ENCODE results near the gene C1QC. TPM values are rescaled to one million over a fixed set of nuclear protein-coding genes. Genes with fewer than 3 reads are reported as not detected.

C1QC gene
- total and polyA plus RNA-seq, 2 donors (not counting 1 experiment from before 2014, with no cell fraction given), result not detected

DNA sequence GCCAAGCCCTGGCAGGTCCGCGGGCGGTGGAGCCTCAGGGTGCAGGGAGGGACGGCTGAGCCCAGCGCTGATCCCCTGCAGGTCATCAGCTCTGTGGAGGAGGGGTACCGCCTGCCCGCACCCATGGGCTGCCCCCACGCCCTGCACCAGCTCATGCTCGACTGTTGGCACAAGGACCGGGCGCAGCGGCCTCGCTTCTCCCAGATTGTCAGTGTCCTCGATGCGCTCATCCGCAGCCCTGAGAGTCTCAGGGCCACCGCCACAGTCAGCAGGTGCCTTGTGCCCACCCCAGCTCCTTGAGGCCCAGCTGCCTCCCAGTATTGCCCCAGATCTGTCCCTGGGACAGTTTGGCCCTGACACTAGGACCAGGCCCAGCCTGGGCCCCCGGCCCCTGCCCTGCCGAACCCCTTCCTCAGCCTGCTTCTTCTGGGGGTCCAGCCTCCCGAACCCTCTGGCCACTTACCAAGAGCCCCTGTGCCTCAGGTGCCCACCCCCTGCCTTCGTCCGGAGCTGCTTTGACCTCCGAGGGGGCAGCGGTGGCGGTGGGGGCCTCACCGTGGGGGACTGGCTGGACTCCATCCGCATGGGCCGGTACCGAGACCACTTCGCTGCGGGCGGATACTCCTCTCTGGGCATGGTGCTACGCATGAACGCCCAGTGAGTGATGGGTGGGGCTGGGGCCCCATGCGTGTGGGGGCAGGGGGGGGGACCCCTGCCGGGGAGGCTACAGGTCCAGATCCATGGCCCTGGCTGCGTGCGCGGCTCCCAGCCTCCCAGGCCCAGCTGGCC is 42.4 kb upstream of the C1QC start:
- Histone ChIP-seq H3K27ac (ENCODE audit: low read length in 2 of 2) (no peak overlapping the region), H2AFZ (ENCODE audit: insufficient read depth, low read depth, low read length, poor library complexity, severe bottlenecking) (no peak overlapping the region), H3K4me2 (replicated peaks; ENCODE audit: low read depth, low read length, poor library complexity, severe bottlenecking) (no peak overlapping the region), H3K36me3 (replicated peaks in 1 of 2; ENCODE audit: control extremely low read depth in 1 of 2, control insufficient read depth in 1 of 2, extremely low read depth in 1 of 2, insufficient read depth in 2 of 2, low read length in 1 of 2) (no peaks in the 10 kb centered on the region), H3K9me3 (ENCODE audit: control extremely low read depth in 1 of 3, control insufficient read depth in 2 of 3, insufficient read depth in 1 of 3, low read length in 2 of 3) (no peaks in the 10 kb centered on the region), H3K79me2 (ENCODE audit: control insufficient read depth, insufficient read depth, low read length) (no peaks in the 10 kb centered on the region), H3K27me3 (replicated peaks in 1 of 4; ENCODE audit: control extremely low read depth in 1 of 4, control insufficient read depth in 3 of 4, insufficient read depth in 4 of 4, low read length in 3 of 4) (peaks cover 0 to 2% (median 0%) of the 10 kb centered on the region in 4 experiments), H4K20me1 (ENCODE audit: control insufficient read depth, insufficient read depth, low read length, poor library complexity, severe bottlenecking) (no peaks in the 10 kb centered on the region), H3K4me1 (ENCODE audit: control insufficient read depth in 2 of 2, insufficient read depth in 2 of 2, low read length in 2 of 2) (no peaks in the 10 kb centered on the region), H3K4me3 (ENCODE audit: control extremely low read depth in 1 of 5, extremely low read depth in 1 of 5, insufficient read depth in 1 of 5, low read depth in 2 of 5, low read length in 4 of 5) (no peak overlapping the region), H3K9ac (ENCODE audit: low read length) (no peak overlapping the region)
- DNase-seq (no peak), ATAC-seq (ENCODE audit: low read depth) (no peak)
- H3K27ac Mint-ChIP-seq, result no peak overlapping the region
- no peaks in the 10 kb centered on the region for H3K9me3 Mint-ChIP-seq (ENCODE audit: insufficient read depth)
- 90% methylated on average over 39 of the region's 39 CpGs for WGBS (ENCODE audit: insufficient coverage)
- H3K4me1 Mint-ChIP-seq, result no peaks in the 10 kb centered on the region
- no peak overlapping the region for H3K4me3 Mint-ChIP-seq
- H3K27me3 Mint-ChIP-seq, result peaks cover 16% of the 10 kb centered on the region
- intact Hi-C loops (cut with micrococcal nuclease), result no loop called here
- ChIA-PET CTCF (no interaction called here), POLR2A (no interaction called here)
- TF ChIP-seq EZH2 (IDR thresholded peaks at IDR 0.05; ENCODE audit: borderline replicate concordance, insufficient read depth, low read depth, low read length, poor library complexity, severe bottlenecking), result no peak
- TF ChIP-seq, protein P1, sequence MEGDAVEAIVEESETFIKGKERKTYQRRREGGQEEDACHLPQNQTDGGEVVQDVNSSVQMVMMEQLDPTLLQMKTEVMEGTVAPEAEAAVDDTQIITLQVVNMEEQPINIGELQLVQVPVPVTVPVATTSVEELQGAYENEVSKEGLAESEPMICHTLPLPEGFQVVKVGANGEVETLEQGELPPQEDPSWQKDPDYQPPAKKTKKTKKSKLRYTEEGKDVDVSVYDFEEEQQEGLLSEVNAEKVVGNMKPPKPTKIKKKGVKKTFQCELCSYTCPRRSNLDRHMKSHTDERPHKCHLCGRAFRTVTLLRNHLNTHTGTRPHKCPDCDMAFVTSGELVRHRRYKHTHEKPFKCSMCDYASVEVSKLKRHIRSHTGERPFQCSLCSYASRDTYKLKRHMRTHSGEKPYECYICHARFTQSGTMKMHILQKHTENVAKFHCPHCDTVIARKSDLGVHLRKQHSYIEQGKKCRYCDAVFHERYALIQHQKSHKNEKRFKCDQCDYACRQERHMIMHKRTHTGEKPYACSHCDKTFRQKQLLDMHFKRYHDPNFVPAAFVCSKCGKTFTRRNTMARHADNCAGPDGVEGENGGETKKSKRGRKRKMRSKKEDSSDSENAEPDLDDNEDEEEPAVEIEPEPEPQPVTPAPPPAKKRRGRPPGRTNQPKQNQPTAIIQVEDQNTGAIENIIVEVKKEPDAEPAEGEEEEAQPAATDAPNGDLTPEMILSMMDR (IDR thresholded peaks at IDR 0.05), result no peak

DNA sequence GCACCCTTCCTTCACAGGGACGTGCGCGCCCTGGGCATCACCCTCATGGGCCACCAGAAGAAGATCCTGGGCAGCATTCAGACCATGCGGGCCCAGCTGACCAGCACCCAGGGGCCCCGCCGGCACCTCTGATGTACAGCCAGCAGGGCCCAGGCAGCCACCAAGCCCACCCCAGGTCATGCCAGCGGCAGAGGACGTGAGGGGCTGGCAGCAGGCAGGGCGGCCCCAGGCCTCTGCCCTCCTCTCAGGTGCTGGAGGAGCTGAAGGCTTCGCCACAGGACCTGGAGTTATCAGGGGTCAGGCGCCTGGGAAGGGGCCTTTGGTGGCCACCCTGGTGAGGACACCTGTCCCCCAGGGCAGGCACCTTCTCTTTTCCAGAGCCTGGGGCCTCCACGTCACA is 41.8 kb upstream of the C1QC start:
- DNase-seq, result no peak
- H3K4me3 Mint-ChIP-seq, result no peak overlapping the region
- ATAC-seq (ENCODE audit: low read depth), result no peak
- H3K27me3 Mint-ChIP-seq, result peaks cover 20% of the 10 kb centered on the region
- H3K27ac ChIP-seq (ENCODE audit: low read length in 2 of 2), result no peak overlapping the region
- intact Hi-C loops (cut with micrococcal nuclease), result no loop called here
- H3K4me1 Mint-ChIP-seq, result no peaks in the 10 kb centered on the region
- H3K27ac Mint-ChIP-seq, result no peak overlapping the region
- WGBS (ENCODE audit: insufficient coverage), result 99% methylated on average over 11 of the region's 12 CpGs
- no peaks in the 10 kb centered on the region for H3K4me1 ChIP-seq (ENCODE audit: control insufficient read depth in 2 of 2, insufficient read depth in 2 of 2, low read length in 2 of 2)
- TF ChIP-seq, protein P1 (IDR thresholded peaks at IDR 0.05), result no peak
- TF ChIP-seq EZH2 (IDR thresholded peaks at IDR 0.05; ENCODE audit: borderline replicate concordance, insufficient read depth, low read depth, low read length, poor library complexity, severe bottlenecking), result no peak
- no peaks in the 10 kb centered on the region for H3K79me2 ChIP-seq (ENCODE audit: control insufficient read depth, insufficient read depth, low read length)
- CTCF ChIA-PET, result no interaction called here
- no peaks in the 10 kb centered on the region for H4K20me1 ChIP-seq (ENCODE audit: control insufficient read depth, insufficient read depth, low read length, poor library complexity, severe bottlenecking)
- POLR2A ChIA-PET, result no interaction called here
- H3K9me3 ChIP-seq (ENCODE audit: control extremely low read depth in 1 of 3, control insufficient read depth in 2 of 3, insufficient read depth in 1 of 3, low read length in 2 of 3), result no peaks in the 10 kb centered on the region
- no peak overlapping the region for H2AFZ ChIP-seq (ENCODE audit: insufficient read depth, low read depth, low read length, poor library complexity, severe bottlenecking)
- no peaks in the 10 kb centered on the region for H3K36me3 ChIP-seq (replicated peaks in 1 of 2; ENCODE audit: control extremely low read depth in 1 of 2, control insufficient read depth in 1 of 2, extremely low read depth in 1 of 2, insufficient read depth in 2 of 2, low read length in 1 of 2)
- H3K4me3 ChIP-seq (ENCODE audit: control extremely low read depth in 1 of 5, extremely low read depth in 1 of 5, insufficient read depth in 1 of 5, low read depth in 2 of 5, low read length in 4 of 5), result no peak overlapping the region
- H3K4me2 ChIP-seq (replicated peaks; ENCODE audit: low read depth, low read length, poor library complexity, severe bottlenecking), result no peak overlapping the region
- H3K9me3 Mint-ChIP-seq (ENCODE audit: insufficient read depth), result no peaks in the 10 kb centered on the region
- no peak overlapping the region for H3K9ac ChIP-seq (ENCODE audit: low read length)
- peaks cover 0 to 5% (median 0%) of the 10 kb centered on the region in 4 experiments for H3K27me3 ChIP-seq (replicated peaks in 1 of 4; ENCODE audit: control extremely low read depth in 1 of 4, control insufficient read depth in 3 of 4, insufficient read depth in 4 of 4, low read length in 3 of 4)

All from B cell (primary cell).